Renal cortical epithelial cell (primary cell): Measurements from ENCODE around the gene ARHGEF7. TPM values are rescaled to one million over a fixed set of nuclear protein-coding genes. Genes with fewer than 3 reads are reported as not detected.

Experiments used
- DNase-seq: peaks from one replicate; pipeline ENCODE4 v3.0.0-alpha.2; 2011; ENCODE audit warnings: low read depth
- total RNA-seq: library from RNA; depleted of rRNA; stranded (reverse); fragments of >200 nt; gene quantifications from 2 replicates; pipeline ENCODE4 v1.2.3, GENCODE V29; 2014

The ARHGEF7 gene
- total RNA-seq, 1 donor from 2014 or later, result 37.6 TPM

DNA sequence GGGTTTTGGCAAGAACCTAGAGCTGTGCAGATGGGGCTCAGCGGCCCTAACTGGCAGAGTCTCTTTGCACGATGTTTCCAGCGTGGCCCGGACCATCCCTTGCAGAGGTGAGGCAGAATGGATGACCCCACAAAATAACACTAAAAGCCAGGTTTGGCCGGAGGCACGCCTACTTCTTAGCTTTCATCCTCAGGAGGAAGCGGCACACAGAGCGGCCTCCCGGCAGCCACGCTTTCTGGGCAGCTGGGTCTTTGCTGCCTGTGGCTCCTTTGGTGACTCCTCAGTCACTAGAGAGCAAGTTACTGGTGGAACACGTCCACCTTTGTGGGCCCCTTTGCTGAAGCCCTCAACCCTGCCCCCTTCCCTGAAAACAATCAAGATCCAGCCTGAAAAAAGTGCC is 230.6 kb downstream of the ARHGEF7 start:
- no peak for DNase-seq

DNA sequence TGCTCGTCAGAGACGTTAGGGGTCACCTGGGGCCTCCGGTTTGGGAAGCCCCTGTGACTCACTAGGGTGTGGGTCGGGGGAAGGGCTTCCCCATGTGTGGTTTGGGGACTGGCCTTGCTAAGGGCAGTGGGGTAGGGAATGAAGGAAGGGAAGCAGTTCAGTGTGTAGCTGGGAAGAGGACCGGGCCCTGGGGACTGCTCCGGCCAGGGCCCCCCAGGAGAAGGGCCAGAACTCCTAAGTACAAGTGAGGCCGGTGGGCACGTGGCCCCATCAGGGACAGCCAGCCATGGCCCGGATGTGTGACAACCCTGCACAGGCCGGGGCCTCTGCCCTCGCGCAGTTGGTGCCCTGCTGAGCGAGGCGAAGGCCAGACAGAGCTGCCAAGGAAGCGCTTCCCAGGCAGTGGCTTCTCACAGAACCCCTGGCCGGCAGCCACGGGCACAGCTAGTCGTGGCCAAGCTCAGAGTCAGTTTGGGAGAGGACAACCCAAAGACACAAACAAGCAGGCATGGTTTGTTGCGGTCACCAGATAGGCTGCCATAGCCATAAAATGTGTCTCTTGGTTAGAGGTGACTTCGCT is 231.1 kb downstream of the ARHGEF7 start:
- no peak for DNase-seq

GRCh38 chr13:111347438-111347837 is 232.3 kb downstream of the ARHGEF7 start:
- no peak for DNase-seq

- no peak for DNase-seq
These were observed 238.4 kb downstream of the ARHGEF7 start for GRCh38 chr13:111353508-111353907.

DNA sequence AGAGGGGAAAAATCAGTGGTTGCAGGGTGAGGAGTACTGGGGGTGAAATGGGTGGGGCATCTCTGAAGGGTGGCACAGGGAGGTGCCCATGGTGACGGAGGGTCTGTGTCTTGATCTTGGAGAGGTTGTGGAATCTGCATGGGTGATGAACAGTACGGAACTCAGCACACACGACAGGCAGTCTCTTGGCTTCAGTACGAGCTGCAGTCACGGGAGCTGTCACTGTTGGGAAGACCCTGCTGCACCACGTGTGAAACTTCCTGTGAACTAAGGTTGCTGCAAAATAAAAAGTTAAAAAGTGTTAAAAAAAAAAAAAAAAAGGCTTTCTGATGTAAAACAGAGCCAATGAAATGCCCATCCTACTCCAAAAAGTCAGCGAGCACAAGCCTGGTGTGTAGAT is 239.7 kb downstream of the ARHGEF7 start:
- no peak for DNase-seq

Other genes with a start within 250 kb of the ARHGEF7 start
- gene ANKRD10, start 200.2 kb upstream of the ARHGEF7 start, total RNA-seq, result 77.4 and 120 TPM in 2 replicates
- not detected in 2 replicates for gene TEX29, start 205.3 kb downstream of the ARHGEF7 start, total RNA-seq